ENCODE measurements around the gene SYNE3.

The SYNE3 gene

GRCh38 chr14:95474941-95475340 is 41.5 kb downstream of the SYNE3 start:
- DNase-seq (ENCODE audit: low spot score), result no peak

- no peak for DNase-seq (ENCODE audit: low spot score)
Observed at GRCh38 chr14:95474486-95474885, 42.0 kb downstream of the SYNE3 start.

- no peak for DNase-seq (ENCODE audit: low spot score)
Observed at GRCh38 chr14:95472819-95473251, 43.6 kb downstream of the SYNE3 start.

GRCh38 chr14:95471476-95471875 is 45.0 kb downstream of the SYNE3 start:
- peak; percentile 31 for DNase-seq (ENCODE audit: low spot score)

GRCh38 chr14:95471016-95471415 is 45.4 kb downstream of the SYNE3 start:
- DNase-seq (ENCODE audit: low spot score), result no peak

GRCh38 chr14:95469134-95469481 is 47.3 kb downstream of the SYNE3 start:
- DNase-seq (ENCODE audit: low spot score), result no peak

- DNase-seq (ENCODE audit: low spot score), result no peak
Observed at GRCh38 chr14:95468448-95469133, 47.9 kb downstream of the SYNE3 start.

GRCh38 chr14:95467657-95468056 is 48.8 kb downstream of the SYNE3 start:
- DNase-seq (ENCODE audit: low spot score), result no peak

- no peak for DNase-seq (ENCODE audit: low spot score)
Observed at GRCh38 chr14:95467232-95467631, 49.2 kb downstream of the SYNE3 start.
